ENCODE results near the gene VANGL1. TPM values are rescaled to one million over a fixed set of nuclear protein-coding genes. Genes with fewer than 3 reads are reported as not detected.
"Not testable (repeated sequence)": the region's sequence is repeated elsewhere in the genome, so short reads cannot be mapped to it uniquely, and the experiment has no call there.

VANGL1 gene
- 14.8 and 19.8 TPM in 2 replicates for total RNA-seq

DNA sequence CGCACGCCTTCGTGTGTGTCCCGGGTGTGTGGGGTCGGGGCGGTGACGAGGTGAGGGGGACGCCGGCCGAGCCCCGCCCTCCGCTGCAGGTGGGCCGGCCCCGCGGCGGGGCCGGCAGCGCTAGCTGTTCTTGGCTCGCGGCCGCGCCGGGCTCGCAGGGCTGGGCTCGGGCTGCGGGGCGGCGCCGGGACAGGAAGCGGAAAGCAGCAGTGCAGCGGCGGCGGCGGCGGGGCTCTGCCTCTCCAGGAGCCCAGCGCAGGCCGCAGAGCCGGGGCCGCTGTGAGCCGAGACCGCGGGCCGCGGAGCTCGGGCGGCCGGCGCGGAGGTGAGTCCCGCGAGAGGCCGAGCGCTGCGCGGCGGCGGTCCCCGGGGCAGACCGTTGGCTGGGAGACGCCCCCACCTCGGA is at the start of gene VANGL1:
TSS of gene VANGL1 (plus strand) at position 209 of the 406 bp plus-strand sequence. CDS start 9,444 bp downstream, outside the sequence.
- peak in 1 of 2 donors; percentile 77 for DNase-seq (ENCODE audit: low read depth in 2 of 2)

DNA sequence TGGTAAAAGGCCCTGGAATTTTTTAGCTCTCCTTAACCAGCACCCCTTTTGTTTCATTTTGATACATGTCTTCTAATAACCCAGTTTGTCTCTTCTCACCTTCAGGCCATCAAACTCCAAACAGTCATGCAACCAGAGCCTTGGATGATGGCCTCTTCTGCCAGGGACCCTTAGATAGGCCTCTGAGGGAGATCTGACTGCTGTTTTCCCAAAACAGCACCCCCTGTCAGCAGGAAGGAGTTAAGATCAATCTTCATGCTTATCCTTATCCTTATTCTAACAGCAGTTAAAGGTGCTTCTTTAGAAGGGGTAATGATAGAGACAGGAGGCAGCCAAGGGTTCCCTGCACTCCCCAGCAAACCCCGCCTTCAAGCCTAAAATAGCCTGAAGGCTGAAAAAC is 49.5 kb upstream of the VANGL1 start:
- DNase-seq (ENCODE audit: low read depth in 2 of 2) = no peak

DNA sequence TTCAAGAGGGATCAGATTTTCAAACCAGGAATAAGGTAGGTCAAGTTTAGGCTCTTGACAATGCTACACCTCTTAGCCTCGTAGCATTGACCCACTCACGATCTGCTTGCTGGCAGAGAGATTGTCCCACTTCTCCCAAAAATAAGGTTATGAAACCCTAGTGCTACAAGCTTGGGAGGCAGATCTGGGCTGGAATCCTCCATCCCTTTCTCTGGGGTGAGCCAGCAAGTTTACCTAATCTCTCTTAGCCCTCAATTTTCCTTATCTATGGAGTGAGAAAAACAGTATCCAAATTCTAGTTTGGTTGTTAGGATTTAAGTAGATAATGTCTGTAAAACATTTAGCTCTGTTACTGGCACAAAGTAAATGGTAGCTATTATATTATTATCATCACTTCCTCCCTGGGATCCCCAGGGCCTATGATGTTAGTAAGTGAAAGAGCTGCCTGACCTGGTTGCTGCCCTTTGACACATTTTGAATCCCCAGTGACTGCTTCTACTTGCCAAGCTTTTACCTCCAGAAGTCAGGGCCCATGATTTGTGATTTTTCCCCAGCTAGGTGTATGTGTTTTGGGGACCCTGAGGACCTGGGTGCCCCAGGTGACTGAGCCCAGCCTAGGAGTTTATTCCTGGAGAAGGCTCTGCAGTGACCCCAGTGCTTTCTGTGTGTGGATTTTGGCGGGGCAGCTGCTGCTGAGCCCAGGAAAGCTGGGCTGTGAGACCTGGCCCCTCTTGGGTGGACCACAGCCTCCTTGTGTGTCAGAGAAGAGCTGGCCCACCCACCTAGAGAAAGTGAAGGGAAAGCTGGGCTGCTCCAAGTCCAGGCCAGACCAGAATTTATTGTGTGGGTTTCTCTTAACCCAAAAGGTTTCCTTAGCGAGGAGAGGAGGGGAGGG is 48.2 kb upstream of the VANGL1 start:
- DNase-seq (ENCODE audit: low read depth in 2 of 2) = no peak

DNA sequence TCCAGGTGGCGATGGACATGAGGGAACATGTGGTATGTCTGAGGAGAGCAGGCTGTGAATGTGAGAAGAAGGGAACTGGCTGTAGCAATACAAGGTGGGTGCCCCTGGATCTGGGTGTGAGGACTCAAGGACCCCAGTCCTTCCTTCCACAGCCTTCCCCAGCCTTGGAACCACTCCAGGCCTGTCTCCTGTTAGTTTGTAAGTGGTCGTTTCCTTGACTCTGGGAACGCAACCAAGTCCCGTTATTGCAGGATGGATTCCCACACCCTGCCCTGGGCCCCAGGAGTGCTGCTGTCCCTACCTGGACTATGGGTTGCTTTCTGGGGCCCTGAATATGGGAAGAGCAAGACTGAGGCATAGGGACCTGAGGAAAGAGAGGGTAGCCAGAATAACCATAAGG is 47.2 kb upstream of the VANGL1 start:
- no peak for DNase-seq (ENCODE audit: low read depth in 2 of 2)

GRCh38 chr1:115595279-115596079 is 46.3 kb upstream of the VANGL1 start:
- peak; percentile 52 to 80 for DNase-seq (ENCODE audit: low read depth in 2 of 2)

DNA sequence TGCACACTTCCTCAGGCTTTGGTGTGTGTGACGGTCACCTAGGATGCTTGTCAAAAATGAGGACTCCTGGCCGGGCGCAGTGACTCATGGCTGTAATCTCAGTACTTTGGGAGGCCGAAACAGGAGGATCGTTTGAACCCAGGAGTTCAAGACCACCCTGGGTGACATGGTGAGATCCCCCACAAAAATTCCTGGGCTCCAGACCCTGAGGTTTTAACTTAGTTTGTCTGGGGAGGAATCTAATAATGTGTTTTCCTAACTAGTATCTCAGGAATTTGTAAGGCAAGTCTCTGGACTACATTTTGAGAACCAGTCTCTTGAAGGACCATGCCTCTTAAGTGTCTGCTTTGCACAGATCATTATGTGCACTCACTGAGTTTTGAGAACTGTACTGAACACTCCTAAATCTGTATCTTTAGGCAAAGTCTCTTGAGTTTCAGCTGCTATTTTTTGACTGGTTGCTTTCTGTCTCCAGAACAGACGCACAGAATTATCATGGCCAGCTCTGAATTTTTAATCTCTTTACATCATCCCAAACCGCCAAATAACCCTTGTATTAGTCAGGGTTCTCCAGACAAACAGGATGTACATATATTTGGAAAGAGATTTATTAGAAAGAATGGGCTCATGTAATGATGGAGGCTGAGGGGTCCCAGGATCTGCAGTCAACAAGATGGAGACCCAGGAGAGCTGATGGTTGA is 45.5 kb upstream of the VANGL1 start:
- no peak for DNase-seq (ENCODE audit: low read depth in 2 of 2)

- DNase-seq (ENCODE audit: low read depth in 2 of 2) = no peak
Observed at GRCh38 chr1:115604508-115604907, 37.3 kb upstream of the VANGL1 start.

DNA sequence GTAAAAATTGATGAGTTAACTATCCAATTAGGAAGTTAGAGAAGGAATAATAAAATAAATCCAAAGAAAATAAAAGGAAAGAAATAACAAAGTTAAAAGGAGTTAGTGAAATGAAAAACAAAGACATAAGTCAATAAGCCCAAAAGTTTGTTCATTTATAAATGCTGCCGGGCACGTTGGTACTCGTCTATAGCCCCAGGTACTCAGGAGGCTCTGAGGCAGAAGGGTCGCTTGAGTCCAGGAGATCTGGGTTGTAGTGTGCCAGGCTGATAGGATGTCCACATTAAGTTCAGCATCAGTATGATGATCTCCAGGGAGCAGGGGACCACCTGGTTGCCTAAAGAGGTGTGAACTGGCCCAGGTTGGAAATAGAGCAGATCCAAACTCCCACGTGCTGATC is 35.5 kb upstream of the VANGL1 start:
- no peak for DNase-seq (ENCODE audit: low read depth in 2 of 2)

DNA sequence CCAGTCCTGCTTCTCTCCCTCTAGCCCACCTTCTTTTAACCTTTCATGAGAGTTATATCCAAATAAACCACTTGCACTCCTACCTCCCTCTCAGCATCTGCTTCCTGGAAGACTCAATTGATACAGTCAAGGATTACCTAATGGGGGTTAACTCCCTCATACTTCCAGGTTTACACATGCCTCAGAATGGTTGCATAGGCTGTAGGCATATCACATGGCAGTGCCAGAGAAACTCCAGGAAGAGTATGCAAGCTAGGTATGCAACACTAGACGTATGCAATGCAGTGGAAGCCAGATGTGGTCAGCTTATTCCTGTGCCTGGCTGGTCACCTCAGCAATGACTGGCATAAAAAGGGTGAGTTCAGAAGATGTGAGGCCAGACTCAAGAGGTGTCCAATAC is 32.7 kb upstream of the VANGL1 start:
- no peak for DNase-seq (ENCODE audit: low read depth in 2 of 2)

DNA sequence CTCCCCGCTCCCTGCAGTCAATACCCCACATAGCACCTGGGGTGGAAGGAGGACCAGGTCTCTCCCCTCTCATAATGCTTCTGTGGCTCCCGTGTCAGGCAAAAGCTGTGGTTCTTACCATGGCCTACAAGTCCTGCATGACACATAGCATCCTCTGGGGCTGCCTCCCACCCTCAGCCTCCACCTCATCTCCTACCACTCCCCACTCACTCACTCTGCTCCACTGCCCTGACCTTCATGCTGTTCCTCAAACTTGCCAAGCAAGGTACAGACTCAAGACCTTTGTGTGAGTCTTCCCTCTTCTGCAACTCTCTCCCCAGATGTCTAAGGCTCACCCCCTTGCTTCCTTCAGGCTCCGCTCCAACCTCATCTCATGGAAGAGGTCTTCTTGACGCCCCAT is 28.0 kb upstream of the VANGL1 start:
- no peak for DNase-seq (ENCODE audit: low read depth in 2 of 2)

GRCh38 chr1:115620453-115620852 is 21.3 kb upstream of the VANGL1 start:
- no peak for DNase-seq (ENCODE audit: low read depth in 2 of 2)

DNA sequence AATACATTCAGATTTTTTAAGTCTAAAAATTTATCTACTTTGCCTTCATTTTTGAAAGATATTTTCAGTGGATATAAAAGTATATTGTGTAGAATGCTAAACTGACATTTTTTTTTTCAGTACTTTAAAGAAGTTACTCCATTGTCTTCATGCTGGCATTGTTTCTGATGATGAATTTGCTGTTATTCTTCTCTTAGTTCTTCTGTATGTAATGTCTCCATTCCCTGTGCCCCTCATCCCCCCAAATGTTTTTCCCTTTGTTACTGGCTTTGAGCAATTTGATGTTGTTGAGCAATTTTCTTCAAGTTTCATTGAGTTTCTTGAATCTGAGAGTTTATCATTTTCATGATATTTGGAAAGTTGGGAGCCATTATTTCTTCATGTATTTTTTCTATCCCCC is 20.8 kb upstream of the VANGL1 start:
- DNase-seq (ENCODE audit: low read depth in 2 of 2) = no peak

GRCh38 chr1:115624859-115625258 is 16.9 kb upstream of the VANGL1 start:
- DNase-seq (ENCODE audit: low read depth in 2 of 2) = no peak

GRCh38 chr1:115630342-115630741 is 11.4 kb upstream of the VANGL1 start:
- no peak for DNase-seq (ENCODE audit: low read depth in 2 of 2)

- no peak for DNase-seq (ENCODE audit: low read depth in 2 of 2)
Observed at GRCh38 chr1:115632251-115633026, 9.3 kb upstream of the VANGL1 start.

- DNase-seq (ENCODE audit: low read depth in 2 of 2) = not testable (repeated sequence)
Observed at GRCh38 chr1:115633606-115634005, 8.2 kb upstream of the VANGL1 start.

DNA sequence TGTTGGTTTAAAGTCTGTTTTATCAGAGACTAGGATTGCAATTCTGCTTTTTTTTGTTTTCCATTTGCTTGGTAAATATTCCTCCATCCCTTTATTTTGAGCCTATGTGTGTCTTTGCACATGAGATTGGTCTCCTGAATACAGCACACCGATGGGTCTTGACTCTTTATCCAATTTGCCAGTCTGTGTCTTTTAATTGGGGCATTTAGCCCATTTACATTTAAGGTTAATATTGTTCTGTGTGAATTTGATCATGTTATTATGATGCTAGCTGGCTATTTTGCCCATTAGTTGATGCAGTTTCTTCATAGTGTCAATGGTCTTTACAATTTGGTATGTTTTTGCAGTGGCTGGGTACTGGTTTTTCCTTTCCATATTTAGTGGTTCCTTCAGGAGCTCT is 4.5 kb upstream of the VANGL1 start:
- DNase-seq (ENCODE audit: low read depth in 2 of 2) = not testable (repeated sequence)

GRCh38 chr1:115640384-115640783 is 1.4 kb upstream of the VANGL1 start:
- no peak for DNase-seq (ENCODE audit: low read depth in 2 of 2)

DNA sequence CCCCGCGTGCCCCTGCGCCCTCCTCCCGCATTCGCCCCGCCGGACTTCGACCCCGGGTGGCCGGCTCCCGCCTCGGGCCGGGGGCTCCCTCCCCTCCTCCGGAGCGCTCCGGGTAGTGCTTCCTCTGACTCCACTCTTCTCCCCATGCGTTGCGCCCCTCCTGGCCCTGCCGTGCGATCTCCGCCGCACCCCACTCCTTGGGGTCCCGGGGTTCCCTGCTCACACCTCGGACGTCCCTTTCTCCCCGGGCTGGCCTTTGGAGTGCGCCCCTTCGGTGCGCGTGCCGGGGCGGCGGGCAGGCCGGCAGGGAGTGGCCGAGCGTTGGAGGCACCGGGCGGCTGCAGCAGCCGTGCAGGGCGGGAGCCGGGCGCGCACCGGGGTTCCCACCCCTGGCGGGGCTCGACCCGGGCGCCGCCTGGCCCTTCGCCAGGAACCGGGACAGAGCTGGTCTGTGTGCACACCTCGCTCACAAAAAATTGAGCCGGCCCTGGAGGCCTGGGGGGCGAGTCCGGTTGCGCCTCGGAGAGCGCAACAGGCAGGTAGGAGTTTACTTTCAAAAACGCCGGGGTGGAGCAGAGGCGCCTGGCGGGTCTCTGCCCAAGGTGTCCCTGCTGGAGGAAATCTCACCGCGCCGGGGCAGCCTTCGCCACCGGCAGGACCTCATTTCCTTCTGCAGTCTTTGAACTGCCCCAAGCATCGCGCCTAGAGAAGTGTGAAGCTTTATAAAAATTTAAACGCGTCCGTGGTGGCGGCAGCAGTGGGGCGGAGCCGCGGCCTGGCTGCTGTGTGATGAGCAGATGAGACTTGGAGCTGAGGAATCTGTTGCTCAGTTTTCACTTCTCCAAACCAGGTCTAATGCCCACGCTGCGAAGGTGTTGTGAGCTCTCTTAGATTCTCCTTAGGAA is 650 bp downstream of the VANGL1 start:
- DNase-seq (ENCODE audit: low read depth in 2 of 2) = peak in 1 of 2 donors; percentile 46

- DNase-seq (ENCODE audit: low read depth in 2 of 2) = no peak
Observed at GRCh38 chr1:115643225-115643624, 1.5 kb downstream of the VANGL1 start.
